GM23338 (cell line): ENCODE data around the gene ZDHHC7.

Experiments used
- CREB1 ChIP-seq: fragments of 250-450 bp; sonication (Bioruptor Pico); IDR thresholded peaks from 2 replicates; pipeline ENCODE4 v1.5.0; 2020; ENCODE audit warnings: low read depth, mild to moderate bottlenecking, moderate library complexity
- CTCF ChIP-seq, 2 experiments: fragments of 200-600 bp in 1 of 2; sonication (generic) in 1 of 2; conservative IDR thresholded peaks; 2 replicates each; pipeline versions ENCODE4 v1.5.1 to v1.6.1; 2016 to 2017; ENCODE audit warnings: antibody characterized with exemption in 2 of 2, low read depth in 2 of 2, mild to moderate bottlenecking in 2 of 2, moderate library complexity in 1 of 2
- ETS1 ChIP-seq: IDR thresholded peaks from 2 replicates; pipeline ENCODE4 v1.6.1; 2016; ENCODE audit warnings: antibody characterized with exemption
- EZH2 ChIP-seq: fragments of 200-600 bp; sonication (generic); IDR thresholded peaks from one replicate; pipeline ENCODE4 v1.8.0; 2017; ENCODE audit warnings: antibody characterized with exemption, mild to moderate bottlenecking, low read depth; ENCODE audit not compliant: unreplicated experiment
- EZH2phosphoT487 ChIP-seq: fragments of 200-600 bp; sonication (generic); IDR thresholded peaks from one replicate; pipeline ENCODE4 v1.8.1; 2018; ENCODE audit warnings: antibody characterized with exemption; ENCODE audit not compliant: unreplicated experiment
- JUNB ChIP-seq: IDR thresholded peaks from one replicate; pipeline ENCODE4 v1.6.1; 2016; ENCODE audit warnings: antibody characterized with exemption; ENCODE audit not compliant: unreplicated experiment
- NANOG ChIP-seq: IDR thresholded peaks from 2 replicates; pipeline ENCODE4 v1.6.1; 2016; ENCODE audit warnings: antibody characterized with exemption, borderline replicate concordance
- POLR2AphosphoS5 ChIP-seq: IDR thresholded peaks from 2 replicates; pipeline ENCODE4 v1.6.1; 2016; ENCODE audit warnings: antibody characterized with exemption, low read depth
- REST ChIP-seq: IDR thresholded peaks from one replicate; pipeline ENCODE4 v1.6.1; 2018; ENCODE audit warnings: antibody characterized with exemption; ENCODE audit not compliant: unreplicated experiment
- STAT1 ChIP-seq: IDR thresholded peaks from one replicate; pipeline ENCODE4 v1.6.1; 2016; ENCODE audit warnings: antibody characterized with exemption; ENCODE audit not compliant: unreplicated experiment
- ZNF331 ChIP-seq: fragments of 250-450 bp; sonication (Bioruptor Pico); IDR thresholded peaks from 2 replicates; pipeline ENCODE4 v1.5.0; 2020; ENCODE audit warnings: low read depth, mild to moderate bottlenecking, moderate library complexity
- ZNF462 ChIP-seq: fragments of 250-450 bp; sonication (Bioruptor Pico); IDR thresholded peaks from 2 replicates; pipeline ENCODE4 v1.5.0; 2020; ENCODE audit warnings: mild to moderate bottlenecking, moderate library complexity

GRCh38 chr16:85036236-85037049 lies 25.1 kb upstream of the ZDHHC7 start:
- TF ChIP-seq EZH2 (no peak), CTCF (conservative IDR thresholded peaks at IDR 0.05; ENCODE audit: low read depth in 2 of 2) (no peak), ZNF462 (no peak), POLR2AphosphoS5 (no peak), JUNB (no peak), REST (peak; percentile 16), CREB1 (no peak), EZH2phosphoT487 (no peak), ETS1 (no peak), NANOG (no peak), STAT1 (no peak), ZNF331 (CRISPR knock-in tag) (no peak)
